WTC11 (cell line): ENCODE results near the gene AIDA. TPM values are rescaled to one million over a fixed set of nuclear protein-coding genes. Genes with fewer than 3 reads are reported as not detected.

Experiments
- CBFB ChIP-seq: sonication (generic); formaldehyde crosslinking; IDR thresholded peaks from 2 replicates; pipeline ENCODE4 v1.8.1; 2022; ENCODE audit warnings: mild to moderate bottlenecking, low read depth, missing genetic modification reagents
- NFATC4 ChIP-seq: fragments of 250-450 bp; sonication (Bioruptor Pico); IDR thresholded peaks from 2 replicates; pipeline ENCODE4 v1.9.0; 2021; ENCODE audit warnings: mild to moderate bottlenecking
- NFE2L1 ChIP-seq: sonication (generic); formaldehyde crosslinking; IDR thresholded peaks from 2 replicates; pipeline ENCODE4 v1.8.1; 2023; ENCODE audit warnings: missing genetic modification reagents
- SMAD4 ChIP-seq: sonication (generic); formaldehyde crosslinking; IDR thresholded peaks from 2 replicates; pipeline ENCODE4 v1.8.0; 2022; ENCODE audit warnings: mild to moderate bottlenecking, missing genetic modification reagents
- total RNA-seq: library from RNA; stranded (reverse); gene quantifications from 3 replicates; pipeline ENCODE4 v1.2.3, GENCODE V29; 2021
- TF ChIP-seq, protein P1 (sequence below): sonication (generic); formaldehyde crosslinking; IDR thresholded peaks from 2 replicates; pipeline ENCODE4 v1.8.0; 2022; ENCODE audit warnings: missing genetic modification reagents
- TF ChIP-seq, protein P2 (sequence below): sonication (generic); formaldehyde crosslinking; conservative IDR thresholded peaks from 2 replicates; pipeline ENCODE4 v1.8.1; 2023; ENCODE audit warnings: mild to moderate bottlenecking, low read depth, missing genetic modification reagents, moderate library complexity
- TF ChIP-seq, protein P3 (sequence below): sonication (generic); formaldehyde crosslinking; IDR thresholded peaks from 2 replicates; pipeline ENCODE4 v1.8.1; 2023; ENCODE audit warnings: mild to moderate bottlenecking, missing genetic modification reagents, borderline replicate concordance
- TF ChIP-seq, protein P4 (sequence below): fragments of 250-450 bp; sonication (Bioruptor Pico); IDR thresholded peaks from 2 replicates; pipeline ENCODE4 v1.9.0; 2021; ENCODE audit warnings: mild to moderate bottlenecking
- TF ChIP-seq, protein P5 (sequence below): fragments of 250-450 bp; sonication (Bioruptor Pico); IDR thresholded peaks from 2 replicates; pipeline ENCODE4 v1.9.0; 2021; ENCODE audit warnings: moderate library complexity, mild to moderate bottlenecking, inconsistent platforms, borderline replicate concordance
- TF ChIP-seq, protein P6 (sequence below): sonication (generic); formaldehyde crosslinking; IDR thresholded peaks from 2 replicates; pipeline ENCODE4 v1.8.1; 2023; ENCODE audit warnings: mild to moderate bottlenecking, moderate library complexity, missing genetic modification reagents
- TF ChIP-seq, protein P7 (sequence below): sonication (generic); formaldehyde crosslinking; IDR thresholded peaks from 2 replicates; pipeline ENCODE4 v1.8.0; 2022; ENCODE audit warnings: mild to moderate bottlenecking, missing genetic modification reagents
- TF ChIP-seq, protein P8 (sequence below): fragments of 250-450 bp; sonication (Bioruptor Pico); IDR thresholded peaks from 2 replicates; pipeline ENCODE4 v1.9.0; 2021; ENCODE audit warnings: mild to moderate bottlenecking, borderline replicate concordance
- TF ChIP-seq, protein P9 (sequence below): sonication (generic); formaldehyde crosslinking; IDR thresholded peaks from 2 replicates; pipeline ENCODE4 v1.8.1; 2022; ENCODE audit warnings: missing genetic modification reagents, borderline replicate concordance
- TF ChIP-seq, protein P10 (sequence below): sonication (generic); formaldehyde crosslinking; IDR thresholded peaks from 2 replicates; pipeline ENCODE4 v1.8.1; 2022; ENCODE audit warnings: low read depth, missing genetic modification reagents, borderline replicate concordance

AIDA gene
- total RNA-seq, 1 experiment from 2014 or later: 81.2 TPM

DNA sequence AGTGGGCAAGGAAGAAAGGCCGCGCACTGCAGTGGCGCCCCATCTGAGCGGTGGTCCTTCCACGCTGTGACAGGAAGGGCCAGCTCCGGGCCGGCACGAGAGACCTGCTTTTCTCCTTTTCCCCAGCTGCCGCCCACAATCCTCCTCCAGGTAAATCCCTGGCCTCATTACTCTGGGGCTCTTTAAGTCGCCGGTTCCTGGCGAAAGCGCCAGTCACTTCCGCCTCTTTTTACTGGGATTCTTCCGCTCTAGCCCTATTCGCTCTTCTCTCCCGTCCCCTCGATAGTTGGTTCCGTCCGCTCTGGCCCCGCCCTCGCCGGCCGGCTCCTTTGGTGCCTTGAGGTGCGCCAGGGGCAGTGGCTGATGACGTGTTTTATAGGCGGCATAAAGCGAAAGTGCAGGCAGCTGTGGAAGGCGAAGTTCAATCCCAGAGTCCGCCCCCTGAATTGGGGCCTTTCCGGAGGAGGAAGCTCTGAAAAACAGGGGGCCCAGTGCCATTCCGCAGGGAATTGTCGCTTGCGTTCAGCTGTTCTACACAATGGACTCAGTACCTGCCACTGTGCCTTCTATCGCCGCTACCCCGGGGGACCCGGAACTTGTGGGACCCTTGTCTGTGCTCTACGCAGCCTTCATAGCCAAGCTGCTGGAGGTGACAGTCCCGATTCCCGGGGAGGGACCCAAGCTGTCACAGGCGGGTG lies 68.2 kb downstream of the AIDA start (continued):
- TF ChIP-seq, protein P1, sequence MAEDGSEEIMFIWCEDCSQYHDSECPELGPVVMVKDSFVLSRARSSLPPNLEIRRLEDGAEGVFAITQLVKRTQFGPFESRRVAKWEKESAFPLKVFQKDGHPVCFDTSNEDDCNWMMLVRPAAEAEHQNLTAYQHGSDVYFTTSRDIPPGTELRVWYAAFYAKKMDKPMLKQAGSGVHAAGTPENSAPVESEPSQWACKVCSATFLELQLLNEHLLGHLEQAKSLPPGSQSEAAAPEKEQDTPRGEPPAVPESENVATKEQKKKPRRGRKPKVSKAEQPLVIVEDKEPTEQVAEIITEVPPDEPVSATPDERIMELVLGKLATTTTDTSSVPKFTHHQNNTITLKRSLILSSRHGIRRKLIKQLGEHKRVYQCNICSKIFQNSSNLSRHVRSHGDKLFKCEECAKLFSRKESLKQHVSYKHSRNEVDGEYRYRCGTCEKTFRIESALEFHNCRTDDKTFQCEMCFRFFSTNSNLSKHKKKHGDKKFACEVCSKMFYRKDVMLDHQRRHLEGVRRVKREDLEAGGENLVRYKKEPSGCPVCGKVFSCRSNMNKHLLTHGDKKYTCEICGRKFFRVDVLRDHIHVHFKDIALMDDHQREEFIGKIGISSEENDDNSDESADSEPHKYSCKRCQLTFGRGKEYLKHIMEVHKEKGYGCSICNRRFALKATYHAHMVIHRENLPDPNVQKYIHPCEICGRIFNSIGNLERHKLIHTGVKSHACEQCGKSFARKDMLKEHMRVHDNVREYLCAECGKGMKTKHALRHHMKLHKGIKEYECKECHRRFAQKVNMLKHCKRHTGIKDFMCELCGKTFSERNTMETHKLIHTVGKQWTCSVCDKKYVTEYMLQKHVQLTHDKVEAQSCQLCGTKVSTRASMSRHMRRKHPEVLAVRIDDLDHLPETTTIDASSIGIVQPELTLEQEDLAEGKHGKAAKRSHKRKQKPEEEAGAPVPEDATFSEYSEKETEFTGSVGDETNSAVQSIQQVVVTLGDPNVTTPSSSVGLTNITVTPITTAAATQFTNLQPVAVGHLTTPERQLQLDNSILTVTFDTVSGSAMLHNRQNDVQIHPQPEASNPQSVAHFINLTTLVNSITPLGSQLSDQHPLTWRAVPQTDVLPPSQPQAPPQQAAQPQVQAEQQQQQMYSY (CRISPR knock-in tag): peak; percentile 83
- TF ChIP-seq, protein P2, sequence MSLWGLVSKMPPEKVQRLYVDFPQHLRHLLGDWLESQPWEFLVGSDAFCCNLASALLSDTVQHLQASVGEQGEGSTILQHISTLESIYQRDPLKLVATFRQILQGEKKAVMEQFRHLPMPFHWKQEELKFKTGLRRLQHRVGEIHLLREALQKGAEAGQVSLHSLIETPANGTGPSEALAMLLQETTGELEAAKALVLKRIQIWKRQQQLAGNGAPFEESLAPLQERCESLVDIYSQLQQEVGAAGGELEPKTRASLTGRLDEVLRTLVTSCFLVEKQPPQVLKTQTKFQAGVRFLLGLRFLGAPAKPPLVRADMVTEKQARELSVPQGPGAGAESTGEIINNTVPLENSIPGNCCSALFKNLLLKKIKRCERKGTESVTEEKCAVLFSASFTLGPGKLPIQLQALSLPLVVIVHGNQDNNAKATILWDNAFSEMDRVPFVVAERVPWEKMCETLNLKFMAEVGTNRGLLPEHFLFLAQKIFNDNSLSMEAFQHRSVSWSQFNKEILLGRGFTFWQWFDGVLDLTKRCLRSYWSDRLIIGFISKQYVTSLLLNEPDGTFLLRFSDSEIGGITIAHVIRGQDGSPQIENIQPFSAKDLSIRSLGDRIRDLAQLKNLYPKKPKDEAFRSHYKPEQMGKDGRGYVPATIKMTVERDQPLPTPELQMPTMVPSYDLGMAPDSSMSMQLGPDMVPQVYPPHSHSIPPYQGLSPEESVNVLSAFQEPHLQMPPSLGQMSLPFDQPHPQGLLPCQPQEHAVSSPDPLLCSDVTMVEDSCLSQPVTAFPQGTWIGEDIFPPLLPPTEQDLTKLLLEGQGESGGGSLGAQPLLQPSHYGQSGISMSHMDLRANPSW (CRISPR knock-in tag): no peak
- TF ChIP-seq, protein P3, sequence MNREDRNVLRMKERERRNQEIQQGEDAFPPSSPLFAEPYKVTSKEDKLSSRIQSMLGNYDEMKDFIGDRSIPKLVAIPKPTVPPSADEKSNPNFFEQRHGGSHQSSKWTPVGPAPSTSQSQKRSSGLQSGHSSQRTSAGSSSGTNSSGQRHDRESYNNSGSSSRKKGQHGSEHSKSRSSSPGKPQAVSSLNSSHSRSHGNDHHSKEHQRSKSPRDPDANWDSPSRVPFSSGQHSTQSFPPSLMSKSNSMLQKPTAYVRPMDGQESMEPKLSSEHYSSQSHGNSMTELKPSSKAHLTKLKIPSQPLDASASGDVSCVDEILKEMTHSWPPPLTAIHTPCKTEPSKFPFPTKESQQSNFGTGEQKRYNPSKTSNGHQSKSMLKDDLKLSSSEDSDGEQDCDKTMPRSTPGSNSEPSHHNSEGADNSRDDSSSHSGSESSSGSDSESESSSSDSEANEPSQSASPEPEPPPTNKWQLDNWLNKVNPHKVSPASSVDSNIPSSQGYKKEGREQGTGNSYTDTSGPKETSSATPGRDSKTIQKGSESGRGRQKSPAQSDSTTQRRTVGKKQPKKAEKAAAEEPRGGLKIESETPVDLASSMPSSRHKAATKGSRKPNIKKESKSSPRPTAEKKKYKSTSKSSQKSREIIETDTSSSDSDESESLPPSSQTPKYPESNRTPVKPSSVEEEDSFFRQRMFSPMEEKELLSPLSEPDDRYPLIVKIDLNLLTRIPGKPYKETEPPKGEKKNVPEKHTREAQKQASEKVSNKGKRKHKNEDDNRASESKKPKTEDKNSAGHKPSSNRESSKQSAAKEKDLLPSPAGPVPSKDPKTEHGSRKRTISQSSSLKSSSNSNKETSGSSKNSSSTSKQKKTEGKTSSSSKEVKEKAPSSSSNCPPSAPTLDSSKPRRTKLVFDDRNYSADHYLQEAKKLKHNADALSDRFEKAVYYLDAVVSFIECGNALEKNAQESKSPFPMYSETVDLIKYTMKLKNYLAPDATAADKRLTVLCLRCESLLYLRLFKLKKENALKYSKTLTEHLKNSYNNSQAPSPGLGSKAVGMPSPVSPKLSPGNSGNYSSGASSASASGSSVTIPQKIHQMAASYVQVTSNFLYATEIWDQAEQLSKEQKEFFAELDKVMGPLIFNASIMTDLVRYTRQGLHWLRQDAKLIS (CRISPR knock-in tag): peak; percentile 60; the same call in 1 of the 2 replicates
- TF ChIP-seq, protein P4, sequence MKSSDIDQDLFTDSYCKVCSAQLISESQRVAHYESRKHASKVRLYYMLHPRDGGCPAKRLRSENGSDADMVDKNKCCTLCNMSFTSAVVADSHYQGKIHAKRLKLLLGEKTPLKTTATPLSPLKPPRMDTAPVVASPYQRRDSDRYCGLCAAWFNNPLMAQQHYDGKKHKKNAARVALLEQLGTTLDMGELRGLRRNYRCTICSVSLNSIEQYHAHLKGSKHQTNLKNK (CRISPR knock-in tag): no peak
- TF ChIP-seq, protein P5, sequence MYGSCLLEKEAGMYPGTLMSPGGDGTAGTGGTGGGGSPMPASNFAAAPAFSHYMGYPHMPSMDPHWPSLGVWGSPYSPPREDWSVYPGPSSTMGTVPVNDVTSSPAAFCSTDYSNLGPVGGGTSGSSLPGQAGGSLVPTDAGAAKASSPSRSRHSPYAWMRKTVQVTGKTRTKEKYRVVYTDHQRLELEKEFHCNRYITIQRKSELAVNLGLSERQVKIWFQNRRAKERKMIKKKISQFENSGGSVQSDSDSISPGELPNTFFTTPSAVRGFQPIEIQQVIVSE: no peak
- TF ChIP-seq, protein P6, sequence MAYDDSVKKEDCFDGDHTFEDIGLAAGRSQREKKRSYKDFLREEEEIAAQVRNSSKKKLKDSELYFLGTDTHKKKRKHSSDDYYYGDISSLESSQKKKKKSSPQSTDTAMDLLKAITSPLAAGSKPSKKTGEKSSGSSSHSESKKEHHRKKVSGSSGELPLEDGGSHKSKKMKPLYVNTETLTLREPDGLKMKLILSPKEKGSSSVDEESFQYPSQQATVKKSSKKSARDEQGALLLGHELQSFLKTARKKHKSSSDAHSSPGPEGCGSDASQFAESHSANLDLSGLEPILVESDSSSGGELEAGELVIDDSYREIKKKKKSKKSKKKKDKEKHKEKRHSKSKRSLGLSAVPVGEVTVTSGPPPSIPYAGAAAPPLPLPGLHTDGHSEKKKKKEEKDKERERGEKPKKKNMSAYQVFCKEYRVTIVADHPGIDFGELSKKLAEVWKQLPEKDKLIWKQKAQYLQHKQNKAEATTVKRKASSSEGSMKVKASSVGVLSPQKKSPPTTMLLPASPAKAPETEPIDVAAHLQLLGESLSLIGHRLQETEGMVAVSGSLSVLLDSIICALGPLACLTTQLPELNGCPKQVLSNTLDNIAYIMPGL: peak; percentile 81
- TF ChIP-seq, protein P7, sequence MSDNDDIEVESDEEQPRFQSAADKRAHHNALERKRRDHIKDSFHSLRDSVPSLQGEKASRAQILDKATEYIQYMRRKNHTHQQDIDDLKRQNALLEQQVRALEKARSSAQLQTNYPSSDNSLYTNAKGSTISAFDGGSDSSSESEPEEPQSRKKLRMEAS: peak; percentile 30; the same call in 1 of the 2 replicates
- TF ChIP-seq CBFB (CRISPR knock-in tag): no peak
- TF ChIP-seq, protein P8, sequence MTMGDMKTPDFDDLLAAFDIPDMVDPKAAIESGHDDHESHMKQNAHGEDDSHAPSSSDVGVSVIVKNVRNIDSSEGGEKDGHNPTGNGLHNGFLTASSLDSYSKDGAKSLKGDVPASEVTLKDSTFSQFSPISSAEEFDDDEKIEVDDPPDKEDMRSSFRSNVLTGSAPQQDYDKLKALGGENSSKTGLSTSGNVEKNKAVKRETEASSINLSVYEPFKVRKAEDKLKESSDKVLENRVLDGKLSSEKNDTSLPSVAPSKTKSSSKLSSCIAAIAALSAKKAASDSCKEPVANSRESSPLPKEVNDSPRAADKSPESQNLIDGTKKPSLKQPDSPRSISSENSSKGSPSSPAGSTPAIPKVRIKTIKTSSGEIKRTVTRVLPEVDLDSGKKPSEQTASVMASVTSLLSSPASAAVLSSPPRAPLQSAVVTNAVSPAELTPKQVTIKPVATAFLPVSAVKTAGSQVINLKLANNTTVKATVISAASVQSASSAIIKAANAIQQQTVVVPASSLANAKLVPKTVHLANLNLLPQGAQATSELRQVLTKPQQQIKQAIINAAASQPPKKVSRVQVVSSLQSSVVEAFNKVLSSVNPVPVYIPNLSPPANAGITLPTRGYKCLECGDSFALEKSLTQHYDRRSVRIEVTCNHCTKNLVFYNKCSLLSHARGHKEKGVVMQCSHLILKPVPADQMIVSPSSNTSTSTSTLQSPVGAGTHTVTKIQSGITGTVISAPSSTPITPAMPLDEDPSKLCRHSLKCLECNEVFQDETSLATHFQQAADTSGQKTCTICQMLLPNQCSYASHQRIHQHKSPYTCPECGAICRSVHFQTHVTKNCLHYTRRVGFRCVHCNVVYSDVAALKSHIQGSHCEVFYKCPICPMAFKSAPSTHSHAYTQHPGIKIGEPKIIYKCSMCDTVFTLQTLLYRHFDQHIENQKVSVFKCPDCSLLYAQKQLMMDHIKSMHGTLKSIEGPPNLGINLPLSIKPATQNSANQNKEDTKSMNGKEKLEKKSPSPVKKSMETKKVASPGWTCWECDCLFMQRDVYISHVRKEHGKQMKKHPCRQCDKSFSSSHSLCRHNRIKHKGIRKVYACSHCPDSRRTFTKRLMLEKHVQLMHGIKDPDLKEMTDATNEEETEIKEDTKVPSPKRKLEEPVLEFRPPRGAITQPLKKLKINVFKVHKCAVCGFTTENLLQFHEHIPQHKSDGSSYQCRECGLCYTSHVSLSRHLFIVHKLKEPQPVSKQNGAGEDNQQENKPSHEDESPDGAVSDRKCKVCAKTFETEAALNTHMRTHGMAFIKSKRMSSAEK (CRISPR knock-in tag): no peak
- TF ChIP-seq NFE2L1 (CRISPR knock-in tag): 0 out of 2 replicates have a peak, but pooled peaks have one; percentile 54
- TF ChIP-seq, protein P9, sequence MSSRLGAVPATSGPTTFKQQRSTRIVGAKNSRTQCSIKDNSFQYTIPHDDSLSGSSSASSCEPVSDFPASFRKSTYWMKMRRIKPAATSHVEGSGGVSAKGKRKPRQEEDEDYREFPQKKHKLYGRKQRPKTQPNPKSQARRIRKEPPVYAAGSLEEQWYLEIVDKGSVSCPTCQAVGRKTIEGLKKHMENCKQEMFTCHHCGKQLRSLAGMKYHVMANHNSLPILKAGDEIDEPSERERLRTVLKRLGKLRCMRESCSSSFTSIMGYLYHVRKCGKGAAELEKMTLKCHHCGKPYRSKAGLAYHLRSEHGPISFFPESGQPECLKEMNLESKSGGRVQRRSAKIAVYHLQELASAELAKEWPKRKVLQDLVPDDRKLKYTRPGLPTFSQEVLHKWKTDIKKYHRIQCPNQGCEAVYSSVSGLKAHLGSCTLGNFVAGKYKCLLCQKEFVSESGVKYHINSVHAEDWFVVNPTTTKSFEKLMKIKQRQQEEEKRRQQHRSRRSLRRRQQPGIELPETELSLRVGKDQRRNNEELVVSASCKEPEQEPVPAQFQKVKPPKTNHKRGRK (CRISPR knock-in tag): no peak
- no peak for TF ChIP-seq NFATC4
- TF ChIP-seq, protein P10, sequence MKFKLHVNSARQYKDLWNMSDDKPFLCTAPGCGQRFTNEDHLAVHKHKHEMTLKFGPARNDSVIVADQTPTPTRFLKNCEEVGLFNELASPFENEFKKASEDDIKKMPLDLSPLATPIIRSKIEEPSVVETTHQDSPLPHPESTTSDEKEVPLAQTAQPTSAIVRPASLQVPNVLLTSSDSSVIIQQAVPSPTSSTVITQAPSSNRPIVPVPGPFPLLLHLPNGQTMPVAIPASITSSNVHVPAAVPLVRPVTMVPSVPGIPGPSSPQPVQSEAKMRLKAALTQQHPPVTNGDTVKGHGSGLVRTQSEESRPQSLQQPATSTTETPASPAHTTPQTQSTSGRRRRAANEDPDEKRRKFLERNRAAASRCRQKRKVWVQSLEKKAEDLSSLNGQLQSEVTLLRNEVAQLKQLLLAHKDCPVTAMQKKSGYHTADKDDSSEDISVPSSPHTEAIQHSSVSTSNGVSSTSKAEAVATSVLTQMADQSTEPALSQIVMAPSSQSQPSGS (CRISPR knock-in tag): no peak
- TF ChIP-seq SMAD4: no peak
